Chondrocyte (in vitro differentiated cells): ENCODE data around the gene AKT3. TPM values are rescaled to one million over a fixed set of nuclear protein-coding genes. Genes with fewer than 3 reads are reported as not detected.

ENCODE experiments used
- DNase-seq: peaks from one replicate; pipeline ENCODE4 v3.0.0; 2021; ENCODE audit warnings: mixed read lengths, low spot score
- H3K27ac Mint-ChIP-seq: one replicate; pipeline ENCODE4 v1.8.0; 2021; ENCODE audit warnings: mild to moderate bottlenecking, moderate library complexity, mixed read lengths; ENCODE audit not compliant: unreplicated experiment
- H3K27me3 Mint-ChIP-seq: 2 replicates; pipeline ENCODE4 v1.8.0; 2021; ENCODE audit warnings: low read depth, mixed read lengths
- H3K36me3 Mint-ChIP-seq: 2 replicates; pipeline ENCODE4 v1.8.0; 2021; ENCODE audit warnings: low read depth, mixed read lengths
- H3K4me1 Mint-ChIP-seq: 2 replicates; pipeline ENCODE4 v1.8.0; 2021; ENCODE audit warnings: low read depth, mild to moderate bottlenecking, mixed read lengths
- H3K4me3 Mint-ChIP-seq: one replicate; pipeline ENCODE4 v1.8.0; 2021; ENCODE audit warnings: mild to moderate bottlenecking, moderate library complexity, mixed read lengths; ENCODE audit not compliant: unreplicated experiment
- H3K9me3 Mint-ChIP-seq: 2 replicates; pipeline ENCODE4 v1.8.0; 2021; ENCODE audit warnings: low read depth, mixed read lengths
- total RNA-seq: library from RNA; stranded (reverse); gene quantifications from 3 replicates; pipeline ENCODE4 v1.2.1, GENCODE V29; 2021
- TF ChIP-seq, protein P1 (sequence below): fragments of 200-600 bp; sonication (generic); IDR thresholded peaks from 2 replicates; pipeline ENCODE4 v1.5.0; 2021; ENCODE audit warnings: antibody characterized with exemption, mild to moderate bottlenecking, moderate library complexity

The AKT3 gene
- total RNA-seq, 1 donor from 2014 or later: 111 TPM

DNA sequence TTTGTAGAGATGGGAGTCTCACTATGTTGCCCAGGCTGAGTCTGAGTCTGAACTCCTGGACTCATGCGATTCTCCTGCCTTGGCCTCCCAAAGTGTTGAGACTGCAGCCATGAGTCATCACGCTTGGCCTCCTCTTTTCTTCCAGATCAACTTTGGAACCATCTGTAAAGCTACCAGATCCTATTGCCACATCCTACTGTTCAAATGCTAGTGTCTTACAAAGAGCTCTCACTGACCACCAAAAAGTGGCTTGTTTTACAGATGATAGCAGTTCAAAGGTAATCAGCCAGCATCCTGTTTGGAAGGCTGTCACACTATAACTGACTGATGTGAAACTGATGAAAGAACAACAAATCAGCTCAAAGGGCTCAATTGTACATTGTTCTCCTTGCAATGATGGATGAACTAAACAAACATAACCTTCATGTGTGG lies 221.6 kb downstream of the AKT3 start:
- TF ChIP-seq, protein P1, sequence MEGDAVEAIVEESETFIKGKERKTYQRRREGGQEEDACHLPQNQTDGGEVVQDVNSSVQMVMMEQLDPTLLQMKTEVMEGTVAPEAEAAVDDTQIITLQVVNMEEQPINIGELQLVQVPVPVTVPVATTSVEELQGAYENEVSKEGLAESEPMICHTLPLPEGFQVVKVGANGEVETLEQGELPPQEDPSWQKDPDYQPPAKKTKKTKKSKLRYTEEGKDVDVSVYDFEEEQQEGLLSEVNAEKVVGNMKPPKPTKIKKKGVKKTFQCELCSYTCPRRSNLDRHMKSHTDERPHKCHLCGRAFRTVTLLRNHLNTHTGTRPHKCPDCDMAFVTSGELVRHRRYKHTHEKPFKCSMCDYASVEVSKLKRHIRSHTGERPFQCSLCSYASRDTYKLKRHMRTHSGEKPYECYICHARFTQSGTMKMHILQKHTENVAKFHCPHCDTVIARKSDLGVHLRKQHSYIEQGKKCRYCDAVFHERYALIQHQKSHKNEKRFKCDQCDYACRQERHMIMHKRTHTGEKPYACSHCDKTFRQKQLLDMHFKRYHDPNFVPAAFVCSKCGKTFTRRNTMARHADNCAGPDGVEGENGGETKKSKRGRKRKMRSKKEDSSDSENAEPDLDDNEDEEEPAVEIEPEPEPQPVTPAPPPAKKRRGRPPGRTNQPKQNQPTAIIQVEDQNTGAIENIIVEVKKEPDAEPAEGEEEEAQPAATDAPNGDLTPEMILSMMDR: no peak
- Mint-ChIP-seq H3K9me3 (peaks cover 24% of the 10 kb centered on the region), H3K4me1 (peaks cover 4% of the 10 kb centered on the region), H3K27ac (no peak overlapping the region), H3K36me3 (peaks cover 25% of the 10 kb centered on the region), H3K4me3 (no peak overlapping the region), H3K27me3 (no peaks in the 10 kb centered on the region)
- DNase-seq: no peak

DNA sequence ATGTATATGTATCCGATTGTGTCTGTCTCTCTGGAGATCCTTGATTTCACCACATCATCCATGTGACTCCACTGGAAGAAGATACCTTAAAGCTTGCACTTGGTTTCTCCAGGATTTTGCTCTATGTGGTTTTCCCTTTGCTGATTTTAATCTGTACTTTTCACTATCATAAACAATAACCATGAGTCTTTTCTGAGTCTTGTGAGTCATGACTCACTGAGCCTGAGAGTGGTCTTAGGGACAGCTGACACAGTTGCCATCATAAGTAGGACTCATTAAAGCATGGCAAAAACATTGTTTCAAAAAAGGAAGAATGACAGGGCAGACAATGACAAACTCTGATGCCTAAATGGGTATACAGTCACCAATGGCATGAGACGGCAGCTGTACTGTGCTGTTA lies 226.2 kb downstream of the AKT3 start:
- no peak for DNase-seq
- H3K36me3 Mint-ChIP-seq: peaks cover 26% of the 10 kb centered on the region
- no peaks in the 10 kb centered on the region for H3K27me3 Mint-ChIP-seq
- peaks cover 31% of the 10 kb centered on the region for H3K4me1 Mint-ChIP-seq
- no peak overlapping the region for H3K27ac Mint-ChIP-seq
- TF ChIP-seq, protein P1: no peak
- H3K4me3 Mint-ChIP-seq: no peak overlapping the region
- peaks cover 33% of the 10 kb centered on the region for H3K9me3 Mint-ChIP-seq

DNA sequence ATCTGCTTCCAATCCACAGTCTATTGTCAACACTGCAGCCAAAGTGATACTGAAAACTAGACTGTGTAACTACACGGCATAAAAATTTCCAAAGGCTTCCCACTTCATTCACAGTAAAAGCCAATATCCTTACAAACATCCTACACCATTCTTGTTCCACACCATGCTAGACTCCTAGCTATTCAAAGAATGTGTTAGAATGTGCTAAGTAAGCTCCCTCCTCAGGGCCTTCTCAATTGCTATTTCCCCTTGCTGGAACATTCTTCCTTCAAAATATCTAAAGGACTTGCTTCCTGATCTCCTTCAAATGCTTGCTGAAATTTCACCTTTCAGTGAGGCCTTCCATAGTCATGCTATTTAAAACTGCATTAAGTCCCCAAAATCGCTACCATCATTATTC lies 228.1 kb downstream of the AKT3 start:
- TF ChIP-seq, protein P1: no peak
- peak overlapping the region; percentile 28 for H3K27ac Mint-ChIP-seq
- H3K9me3 Mint-ChIP-seq: peaks cover 33% of the 10 kb centered on the region
- H3K36me3 Mint-ChIP-seq: peaks cover 29% of the 10 kb centered on the region
- H3K27me3 Mint-ChIP-seq: no peaks in the 10 kb centered on the region
- H3K4me3 Mint-ChIP-seq: no peak overlapping the region
- peaks cover 39% of the 10 kb centered on the region for H3K4me1 Mint-ChIP-seq
- DNase-seq: no peak

DNA sequence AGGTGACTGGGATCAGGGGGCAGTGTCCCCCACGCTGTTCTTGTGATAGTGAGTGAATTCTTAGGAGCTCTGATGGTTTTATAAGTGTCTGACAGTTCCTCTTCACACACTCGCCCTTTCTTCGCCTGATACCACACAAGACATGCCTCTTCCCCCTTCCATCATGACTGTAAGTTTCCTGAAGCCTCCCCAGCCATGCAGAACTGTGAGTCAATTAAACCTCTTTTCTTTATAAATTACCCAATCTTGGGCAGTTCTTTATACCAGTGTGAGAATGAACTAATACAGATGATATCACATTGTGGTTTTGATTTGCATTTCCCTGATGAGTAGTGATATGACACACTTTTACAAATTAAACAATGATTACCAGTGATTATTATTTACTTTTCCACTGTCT lies 229.9 kb downstream of the AKT3 start:
- peaks cover 33% of the 10 kb centered on the region for H3K9me3 Mint-ChIP-seq
- H3K27ac Mint-ChIP-seq: no peak overlapping the region
- DNase-seq: no peak
- peaks cover 39% of the 10 kb centered on the region for H3K4me1 Mint-ChIP-seq
- TF ChIP-seq, protein P1: no peak
- no peak overlapping the region for H3K4me3 Mint-ChIP-seq
- H3K27me3 Mint-ChIP-seq: no peaks in the 10 kb centered on the region
- H3K36me3 Mint-ChIP-seq: peaks cover 27% of the 10 kb centered on the region

DNA sequence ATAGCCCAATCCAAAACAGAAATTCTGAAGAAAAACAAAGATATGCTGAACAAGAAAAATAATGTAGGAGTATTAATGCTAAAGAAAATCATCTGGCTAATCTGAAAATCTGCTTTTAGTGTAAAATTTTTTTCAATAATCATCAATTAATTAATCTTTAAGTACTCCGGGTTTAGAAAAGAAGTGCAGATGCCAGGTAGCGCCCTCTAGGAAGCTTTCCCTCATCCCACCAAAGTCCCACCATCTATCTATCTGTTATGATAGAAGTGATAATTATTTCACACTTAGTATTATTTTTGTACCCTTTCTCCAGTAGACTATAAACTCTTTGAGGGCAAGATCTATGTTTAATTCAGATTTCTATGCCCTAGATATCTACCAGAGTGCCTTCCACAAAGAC lies 240.3 kb downstream of the AKT3 start:
- no peak for DNase-seq
- Mint-ChIP-seq H3K9me3 (no peaks in the 10 kb centered on the region), H3K27ac (no peak overlapping the region), H3K4me1 (no peaks in the 10 kb centered on the region), H3K27me3 (no peaks in the 10 kb centered on the region), H3K36me3 (peaks cover 12% of the 10 kb centered on the region), H3K4me3 (no peak overlapping the region)
- TF ChIP-seq, protein P1: peak; percentile 8
